ENCODE measurements around the gene MSANTD1. TPM values are rescaled to one million over a fixed set of nuclear protein-coding genes. Genes with fewer than 3 reads are reported as not detected.
A peak's percentile ranks its signal among the peaks of the same experiment; 100 is the strongest.

Gene MSANTD1
- total RNA-seq, 2 donors from 2014 or later: 2.6 to 3.6 TPM

- Histone ChIP-seq H3K9me3 (no peaks in the 10 kb centered on the region), H3K36me3 (replicated peaks in 1 of 2; ENCODE audit: insufficient read depth in 1 of 2, low read depth in 2 of 2) (no peaks in the 10 kb centered on the region), H3K4me3 (no peak overlapping the region), H3K27ac (peak overlapping the region in 2 of 4 donors; percentile 34 to 35), H3K4me1 (no peaks in the 10 kb centered on the region), H3K27me3 (no peaks in the 10 kb centered on the region)
- ATAC-seq (peak; percentile 22), DNase-seq (peak in 3 of 4 donors; percentile 11 to 34 (median 16))
- intact Hi-C loops (cut with DNase I): no loop called here
- 70 to 90% methylated on average over 7 to 19 of the region's 19 CpGs for WGBS, 2 donors
- TF ChIP-seq POLR2A (IDR thresholded peaks at IDR 0.05) (no peak), CTCF (IDR thresholded peaks at IDR 0.05) (no peak)
Observed at GRCh38 chr4:3250956-3251690, 2.2 kb downstream of the MSANTD1 start.

- Histone ChIP-seq H3K9me3 (no peaks in the 10 kb centered on the region), H3K4me3 (no peak overlapping the region), H3K4me1 (no peaks in the 10 kb centered on the region), H3K27ac (no peak overlapping the region), H3K27me3 (no peaks in the 10 kb centered on the region), H3K36me3 (replicated peaks in 1 of 2; ENCODE audit: insufficient read depth in 1 of 2, low read depth in 2 of 2) (no peaks in the 10 kb centered on the region)
- ATAC-seq (no peak), DNase-seq (peak in 3 of 4 donors; percentile 3 to 9 (median 8))
- intact Hi-C loops (cut with DNase I): no loop called here
- 92 to 95% methylated on average over 9 to 11 of the region's 11 CpGs for WGBS, 2 donors
- no peak for TF ChIP-seq CTCF (IDR thresholded peaks at IDR 0.05)
- no peak for TF ChIP-seq POLR2A (IDR thresholded peaks at IDR 0.05)
Observed at GRCh38 chr4:3251691-3252479, 2.9 kb downstream of the MSANTD1 start.

- WGBS, 2 donors: 93 to 99% methylated on average over 3 of the region's 3 CpGs
- H3K27me3 ChIP-seq: no peaks in the 10 kb centered on the region
- no peak overlapping the region for H3K27ac ChIP-seq
- intact Hi-C loops (cut with DNase I): no loop called here
- ATAC-seq (no peak), DNase-seq (no peak)
- TF ChIP-seq CTCF (IDR thresholded peaks at IDR 0.05): no peak
- TF ChIP-seq POLR2A (IDR thresholded peaks at IDR 0.05): no peak
- H3K4me3 ChIP-seq: no peak overlapping the region
- no peaks in the 10 kb centered on the region for H3K4me1 ChIP-seq
- H3K36me3 ChIP-seq (replicated peaks in 1 of 2; ENCODE audit: insufficient read depth in 1 of 2, low read depth in 2 of 2): no peaks in the 10 kb centered on the region
- H3K9me3 ChIP-seq: no peaks in the 10 kb centered on the region
Observed at GRCh38 chr4:3252480-3252828, 3.5 kb downstream of the MSANTD1 start.

- H3K9me3 ChIP-seq: no peaks in the 10 kb centered on the region
- TF ChIP-seq POLR2A (IDR thresholded peaks at IDR 0.05): no peak
- TF ChIP-seq CTCF (IDR thresholded peaks at IDR 0.05): no peak
- H3K4me3 ChIP-seq: no peak overlapping the region
- intact Hi-C loops (cut with DNase I): no loop called here
- H3K4me1 ChIP-seq: no peaks in the 10 kb centered on the region
- ATAC-seq: no peak
- no peaks in the 10 kb centered on the region for H3K36me3 ChIP-seq (replicated peaks in 1 of 2; ENCODE audit: insufficient read depth in 1 of 2, low read depth in 2 of 2)
- 88 to 93% methylated on average over 32 to 38 of the region's 38 CpGs for WGBS, 2 donors
- no peak overlapping the region for H3K27ac ChIP-seq
- H3K27me3 ChIP-seq: no peaks in the 10 kb centered on the region
- peak in 3 of 4 donors; percentile 7 to 8 (median 7) for DNase-seq
Observed at GRCh38 chr4:3252831-3253641, 4.1 kb downstream of the MSANTD1 start.
